Activated T-helper 17 cell treated with anti-CD3 and anti-CD28 coated beads, Interleukin-2, amount 50 U/mL, for 72 hours (primary cell): ENCODE results near the gene CHMP1A. TPM values are rescaled to one million over a fixed set of nuclear protein-coding genes. Genes with fewer than 3 reads are reported as not detected.
"Not testable (repeated sequence)": the region's sequence is repeated elsewhere in the genome, so short reads cannot be mapped to it uniquely, and the experiment has no call there.

Experiments used
- ATAC-seq: fragments of 150-1000 bp; cut with Tn5 transposase; replicated peaks from 2 replicates; pipeline ENCODE4 v1.10.0; 2021; ENCODE audit warnings: mild to moderate bottlenecking, moderate library complexity
- H3K27ac Mint-ChIP-seq: one replicate; pipeline ENCODE4 v1.8.0; 2022; ENCODE audit warnings: mixed read lengths
- H3K27me3 Mint-ChIP-seq: one replicate; pipeline ENCODE4 v1.8.0; 2022; ENCODE audit warnings: mixed read lengths
- H3K36me3 Mint-ChIP-seq: one replicate; pipeline ENCODE4 v1.8.0; 2022; ENCODE audit warnings: low read depth, mild to moderate bottlenecking, mixed read lengths
- H3K4me1 Mint-ChIP-seq: one replicate; pipeline ENCODE4 v1.8.0; 2022; ENCODE audit warnings: mixed read lengths
- H3K4me3 Mint-ChIP-seq: one replicate; pipeline ENCODE4 v1.8.0; 2022; ENCODE audit warnings: mild to moderate bottlenecking, mixed read lengths
- H3K9me3 Mint-ChIP-seq: one replicate; pipeline ENCODE4 v1.8.0; 2022; ENCODE audit warnings: mixed read lengths
- total RNA-seq, 2 donors: library from RNA; stranded (reverse); gene quantifications; one replicate each; pipeline ENCODE4 v1.2.3, GENCODE V29; 2022

Gene CHMP1A
- total RNA-seq, 2 donors from 2014 or later, result 63.8 to 95.6 TPM

DNA sequence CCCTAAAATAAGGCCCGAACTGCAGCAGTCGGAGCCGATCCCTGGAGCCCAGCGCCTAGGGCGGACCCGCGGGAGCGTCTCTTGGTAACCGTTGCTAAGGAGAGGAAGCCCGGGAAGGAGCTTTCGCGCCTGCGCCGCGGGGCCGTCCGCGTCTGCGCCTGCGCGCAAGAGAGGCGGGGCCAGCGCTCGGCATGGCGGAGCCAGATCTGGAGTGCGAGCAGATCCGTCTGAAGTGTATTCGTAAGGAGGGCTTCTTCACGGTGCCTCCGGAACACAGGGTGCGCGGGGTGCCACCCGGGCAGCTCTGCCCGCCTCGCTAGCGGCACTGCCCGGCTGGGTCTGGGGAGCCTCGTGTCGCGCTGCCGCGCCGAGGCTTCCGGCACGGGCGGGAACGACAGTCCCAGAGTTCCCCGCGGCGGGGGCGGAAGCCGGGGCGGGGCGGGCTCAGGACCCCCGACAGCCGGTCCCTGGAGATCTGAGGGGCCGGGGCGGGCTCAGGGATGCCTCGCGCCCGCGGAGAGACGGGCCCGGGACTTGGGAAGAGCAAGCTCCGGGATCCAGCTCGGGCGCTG lies 29.1 kb upstream of the CHMP1A start, which contains the start of gene CDK10:
Gene CDK10, plus strand, starts transcription at position 170 of the 572 bp plus-strand sequence. Its CDS starts 22 bp downstream, at position 192.
- no peaks in the 10 kb centered on the region for H3K9me3 Mint-ChIP-seq
- peak within 1 kb of the TSS; percentile 88 for H3K27ac Mint-ChIP-seq
- peaks cover 11% of the 10 kb centered on the region for H3K4me1 Mint-ChIP-seq
- H3K27me3 Mint-ChIP-seq, result no peaks in the 10 kb centered on the region
- peak within 1 kb of the TSS; percentile 90 for H3K4me3 Mint-ChIP-seq
- peak; percentile 91 for ATAC-seq
- peaks cover 20% of the 10 kb centered on the region for H3K36me3 Mint-ChIP-seq

DNA sequence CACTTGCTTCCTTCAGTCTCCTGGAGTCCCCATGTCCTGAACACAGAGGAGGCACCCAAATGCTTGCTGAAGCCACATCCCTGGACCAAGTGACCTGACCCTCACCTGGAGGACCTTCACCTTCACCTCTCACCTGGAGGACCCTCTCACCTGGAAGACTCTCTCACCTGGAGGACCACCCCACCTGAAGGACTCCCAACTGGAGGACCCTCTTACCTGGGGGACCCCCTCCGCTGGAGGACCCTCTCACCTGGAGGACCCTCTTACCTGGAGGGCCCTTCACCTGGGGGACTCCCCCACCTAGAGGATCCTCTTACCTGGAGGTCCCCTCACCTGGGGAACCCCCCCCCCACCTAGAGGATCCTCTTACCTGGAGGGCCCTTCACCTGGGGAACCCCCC lies 28.4 kb upstream of the CHMP1A start:
- Mint-ChIP-seq H3K27me3 (no peaks in the 10 kb centered on the region), H3K4me1 (peaks cover 11% of the 10 kb centered on the region), H3K36me3 (peaks cover 16% of the 10 kb centered on the region), H3K9me3 (no peaks in the 10 kb centered on the region), H3K27ac (no peak overlapping the region), H3K4me3 (peak overlapping the region; percentile 90)
- ATAC-seq, result no peak

DNA sequence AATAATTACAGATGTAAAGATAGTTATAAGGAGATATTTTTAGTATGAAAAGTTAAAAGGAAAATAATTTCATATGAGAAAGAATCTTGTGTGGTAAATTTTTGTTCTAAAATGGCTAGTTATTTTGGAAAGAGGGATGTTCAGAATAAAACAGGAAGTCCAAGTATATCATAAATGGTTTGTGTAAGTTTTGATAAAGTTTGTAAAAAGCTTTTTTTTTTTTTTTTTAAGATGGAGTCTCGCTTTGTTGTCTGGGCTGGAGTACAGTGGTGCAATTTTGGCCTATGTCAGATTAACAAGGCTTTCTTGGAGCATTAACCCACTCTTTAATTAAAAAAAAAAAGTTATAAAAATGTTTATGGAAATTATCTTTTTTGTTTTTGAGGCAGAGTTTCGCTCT lies 20.8 kb upstream of the CHMP1A start:
- H3K4me1 Mint-ChIP-seq, result no peaks in the 10 kb centered on the region
- H3K36me3 Mint-ChIP-seq, result no peaks in the 10 kb centered on the region
- no peaks in the 10 kb centered on the region for H3K27me3 Mint-ChIP-seq
- H3K9me3 Mint-ChIP-seq, result no peaks in the 10 kb centered on the region
- no peak overlapping the region for H3K27ac Mint-ChIP-seq
- ATAC-seq, result no peak
- H3K4me3 Mint-ChIP-seq, result no peak overlapping the region

DNA sequence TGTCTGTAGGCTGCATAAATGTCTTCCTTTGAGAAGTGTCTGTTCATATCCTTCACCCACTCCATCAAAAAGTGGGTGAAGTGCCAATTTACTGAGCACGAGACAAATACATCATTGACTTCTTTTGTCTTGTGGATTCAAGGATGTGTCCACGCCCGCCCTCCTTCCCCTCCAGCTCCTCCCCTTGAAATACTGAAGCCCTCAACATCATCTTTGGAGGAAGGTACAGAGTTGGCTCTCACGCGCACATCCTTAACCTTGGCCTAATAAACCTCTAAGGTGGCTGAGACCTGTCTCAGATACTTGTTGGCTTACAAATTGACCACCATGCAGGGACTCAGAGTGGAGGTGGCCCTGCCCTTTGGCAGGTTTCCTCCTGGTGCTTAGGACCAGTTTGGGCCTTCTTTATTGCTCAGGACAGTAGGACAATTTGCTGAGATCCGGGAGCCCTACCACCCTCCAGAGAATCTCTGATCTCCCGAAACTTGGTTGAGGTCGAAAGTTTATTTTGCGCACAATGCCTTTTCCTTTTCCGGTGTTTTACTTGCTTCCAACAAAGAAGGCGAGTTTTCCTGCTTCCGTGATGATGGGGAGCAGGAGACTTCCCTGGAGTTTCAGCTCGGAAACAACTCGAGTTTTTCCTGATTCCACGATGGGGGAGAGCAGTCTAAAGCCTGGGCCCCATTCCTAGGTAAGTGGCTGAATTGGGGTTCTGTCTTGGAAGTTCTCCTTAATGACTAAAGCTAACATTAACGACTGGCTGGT lies 14.9 kb upstream of the CHMP1A start:
- Mint-ChIP-seq H3K27me3 (no peaks in the 10 kb centered on the region), H3K4me1 (no peaks in the 10 kb centered on the region), H3K36me3 (no peaks in the 10 kb centered on the region), H3K9me3 (no peaks in the 10 kb centered on the region), H3K4me3 (no peak overlapping the region), H3K27ac (no peak overlapping the region)
- no peak for ATAC-seq

DNA sequence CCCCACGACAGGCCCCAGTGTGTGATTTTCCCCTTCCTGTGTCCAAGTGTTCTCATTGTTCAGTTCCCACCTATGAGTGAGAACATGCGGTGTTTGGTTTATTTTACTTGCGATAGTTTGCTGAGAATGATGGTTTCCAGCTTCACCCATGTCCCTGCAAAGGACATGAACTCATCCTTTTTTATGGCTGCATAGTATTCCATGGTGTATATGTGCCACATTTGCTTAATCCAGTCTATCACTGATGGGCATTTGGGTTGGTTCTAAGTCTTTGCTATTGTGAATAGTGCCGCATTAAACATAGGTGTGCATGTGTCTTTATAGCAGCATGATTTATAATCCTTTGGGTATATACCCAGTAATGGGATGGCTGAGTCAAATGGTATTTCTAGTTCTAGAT lies 14.1 kb upstream of the CHMP1A start:
- not testable (repeated sequence) for H3K4me1 Mint-ChIP-seq, ATAC-seq, H3K27ac Mint-ChIP-seq, H3K27me3 Mint-ChIP-seq, H3K9me3 Mint-ChIP-seq, H3K4me3 Mint-ChIP-seq, H3K36me3 Mint-ChIP-seq

DNA sequence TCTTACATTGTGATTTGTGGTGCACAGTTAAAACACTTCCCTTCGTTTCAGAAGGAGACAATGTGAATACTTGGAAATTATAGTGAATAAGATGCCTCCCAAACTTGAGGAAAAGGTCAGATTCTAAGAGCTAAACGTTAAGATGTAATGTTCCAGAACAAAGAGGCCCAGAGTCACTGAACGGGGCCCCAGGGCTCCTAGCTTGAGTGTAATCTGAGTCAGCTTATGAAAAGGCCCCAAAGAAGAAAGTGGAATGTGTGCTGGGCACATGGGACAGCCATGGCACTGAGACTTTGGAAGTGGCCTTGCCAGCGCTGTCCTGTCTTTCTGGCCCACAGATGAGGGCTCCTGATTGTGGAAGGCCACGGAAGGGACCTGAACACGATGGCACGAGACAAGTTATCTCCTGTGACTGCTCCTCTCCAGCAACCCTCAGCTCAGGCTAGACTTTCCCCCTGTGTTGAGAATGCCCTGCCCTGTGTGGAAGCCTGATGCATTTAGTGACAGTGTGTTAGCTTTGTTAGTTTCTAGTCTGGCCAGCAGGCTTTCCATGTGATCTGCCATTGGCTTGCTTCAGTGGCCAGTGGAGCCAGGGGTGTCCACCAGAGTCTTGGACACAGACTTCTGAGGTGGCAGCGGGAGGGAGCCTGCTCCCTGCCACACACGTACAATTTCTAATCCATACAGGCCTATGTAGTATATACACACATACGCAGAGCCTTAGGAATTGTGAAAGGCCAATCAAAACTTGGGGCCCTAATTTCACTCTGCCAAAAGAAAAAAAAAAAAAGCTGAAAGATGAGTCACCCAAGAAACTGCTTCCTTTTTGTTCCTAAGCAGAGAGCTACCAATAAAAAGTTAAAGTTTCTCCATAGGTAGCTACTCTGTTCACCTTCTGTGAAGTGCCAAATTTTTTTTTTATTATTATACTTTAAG lies 13.3 kb upstream of the CHMP1A start:
- no peaks in the 10 kb centered on the region for H3K27me3 Mint-ChIP-seq

DNA sequence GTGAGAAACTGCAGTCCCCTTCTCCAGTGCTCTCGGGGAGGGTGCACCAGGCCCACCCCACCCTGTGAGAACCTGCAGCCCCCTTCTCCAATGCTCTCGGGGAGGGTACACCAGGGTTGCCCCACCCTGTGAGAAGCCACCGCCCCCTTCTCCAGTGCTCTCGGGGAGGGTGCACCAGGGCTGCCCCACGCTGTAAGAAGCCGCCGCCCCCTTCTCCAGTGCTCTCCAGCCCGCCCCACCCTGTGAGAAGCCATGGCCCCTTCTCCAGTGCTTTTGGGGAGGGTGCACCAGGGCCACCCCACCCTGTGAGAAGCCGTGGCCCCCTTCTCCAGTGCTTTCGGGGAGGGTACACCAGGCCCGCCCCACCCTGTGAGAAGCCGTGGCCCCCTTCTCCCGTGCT lies 12.2 kb upstream of the CHMP1A start:
- Mint-ChIP-seq H3K36me3 (no peaks in the 10 kb centered on the region), H3K4me1 (no peaks in the 10 kb centered on the region), H3K27ac (no peak overlapping the region)

More for the DNA sequence above, 13.3 kb upstream of the CHMP1A start:
- no peaks in the 10 kb centered on the region for H3K36me3 Mint-ChIP-seq
- no peak overlapping the region for H3K4me3 Mint-ChIP-seq
- H3K27ac Mint-ChIP-seq, result no peak overlapping the region
- H3K4me1 Mint-ChIP-seq, result no peaks in the 10 kb centered on the region
- ATAC-seq, result no peak
- no peaks in the 10 kb centered on the region for H3K9me3 Mint-ChIP-seq

DNA sequence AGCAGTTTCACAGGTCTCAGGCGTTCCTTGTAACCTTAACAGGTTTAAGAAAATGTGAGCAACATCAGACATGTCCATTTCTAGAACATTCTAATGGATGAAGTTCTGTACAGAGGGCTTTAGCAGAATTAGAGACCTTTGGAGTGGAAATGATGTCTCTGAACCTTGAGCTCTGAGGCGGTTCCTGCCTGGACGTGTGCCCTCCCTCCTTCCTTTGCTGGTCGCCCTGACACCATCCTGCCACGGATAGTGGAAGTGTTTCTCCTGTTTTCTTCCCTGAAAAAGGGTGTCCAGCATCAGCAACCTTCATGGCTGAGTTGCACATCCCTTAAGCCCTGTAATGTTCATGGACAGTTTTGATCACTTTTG lies 11.3 kb upstream of the CHMP1A start:
- Mint-ChIP-seq H3K36me3 (peaks cover 6% of the 10 kb centered on the region), H3K4me1 (no peaks in the 10 kb centered on the region), H3K9me3 (no peaks in the 10 kb centered on the region), H3K27me3 (no peaks in the 10 kb centered on the region), H3K4me3 (no peak overlapping the region), H3K27ac (no peak overlapping the region)
- ATAC-seq, result no peak

More for the DNA sequence above, 12.2 kb upstream of the CHMP1A start:
- Mint-ChIP-seq H3K4me3 (no peak overlapping the region), H3K9me3 (no peaks in the 10 kb centered on the region), H3K27me3 (no peaks in the 10 kb centered on the region)
- no peak for ATAC-seq

DNA sequence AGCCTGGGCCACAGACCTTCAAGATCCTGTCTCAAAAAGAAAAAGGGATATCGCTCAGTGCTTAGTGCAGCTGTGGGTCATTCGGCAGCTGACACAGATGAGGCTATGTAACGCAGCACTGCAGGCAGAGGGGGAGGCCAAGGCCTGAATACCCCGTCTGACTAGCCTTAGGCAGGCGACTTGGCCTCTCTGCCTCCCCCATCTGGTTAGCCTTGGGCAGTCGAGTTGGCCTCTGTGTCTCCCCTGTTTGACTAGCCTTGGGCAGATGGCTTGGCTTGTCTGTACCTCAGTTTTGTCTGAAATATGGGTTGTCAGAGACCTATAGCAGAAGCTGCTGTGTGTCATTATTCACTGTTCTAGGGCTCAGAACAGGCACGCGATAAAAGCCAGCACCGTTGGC lies 10.1 kb upstream of the CHMP1A start:
- H3K9me3 Mint-ChIP-seq, result no peaks in the 10 kb centered on the region

DNA sequence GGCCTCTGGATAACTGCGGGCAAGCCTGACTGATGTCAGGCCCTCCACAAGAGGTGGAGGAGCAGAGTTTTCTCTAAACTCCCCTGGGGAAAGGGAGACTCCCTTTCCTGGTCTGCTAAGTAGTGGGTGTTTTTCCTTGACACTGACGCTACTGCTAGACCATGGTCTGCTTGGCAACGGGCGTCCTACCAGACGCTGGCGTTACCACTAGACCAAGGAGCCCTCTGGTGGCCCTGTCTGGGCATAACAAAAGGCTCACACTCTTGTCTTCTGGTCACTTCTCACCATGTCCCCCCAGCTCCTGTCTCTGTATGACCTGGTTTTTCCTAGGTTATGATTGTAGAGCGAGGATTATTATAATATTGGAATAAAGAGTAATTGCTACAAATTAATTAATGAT lies 9.5 kb upstream of the CHMP1A start:
- not testable (repeated sequence) for H3K27ac Mint-ChIP-seq, H3K9me3 Mint-ChIP-seq, H3K4me3 Mint-ChIP-seq, H3K4me1 Mint-ChIP-seq, H3K27me3 Mint-ChIP-seq, ATAC-seq
- peaks cover 23% of the 10 kb centered on the region for H3K36me3 Mint-ChIP-seq

More for the DNA sequence above, 10.1 kb upstream of the CHMP1A start:
- no peak for ATAC-seq
- Mint-ChIP-seq H3K36me3 (peaks cover 17% of the 10 kb centered on the region), H3K27ac (no peak overlapping the region), H3K4me1 (no peaks in the 10 kb centered on the region), H3K27me3 (no peaks in the 10 kb centered on the region), H3K4me3 (no peak overlapping the region)

DNA sequence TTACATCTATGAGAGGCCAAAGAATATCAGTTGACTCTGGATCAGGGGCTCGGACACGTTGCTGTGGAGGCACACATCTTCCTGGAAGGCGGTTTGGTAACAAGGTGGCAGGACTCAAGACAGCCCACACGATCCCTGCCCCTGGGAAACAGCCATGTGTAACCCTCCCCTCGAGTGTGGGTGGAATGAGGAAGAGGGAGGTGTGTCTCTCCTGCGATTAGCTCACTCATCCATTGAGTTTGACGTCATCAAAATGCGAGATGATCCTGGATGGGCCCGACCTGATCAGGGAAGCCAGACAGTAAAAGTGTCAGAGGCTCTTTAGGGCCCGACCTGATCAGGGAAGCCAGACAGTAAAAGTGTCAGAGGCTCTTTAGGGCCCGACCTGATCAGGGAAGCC lies 6.7 kb upstream of the CHMP1A start:
- H3K4me3 Mint-ChIP-seq, H3K27me3 Mint-ChIP-seq, H3K4me1 Mint-ChIP-seq, H3K9me3 Mint-ChIP-seq, ATAC-seq, H3K27ac Mint-ChIP-seq: not testable (repeated sequence)
- peaks cover 48% of the 10 kb centered on the region for H3K36me3 Mint-ChIP-seq

DNA sequence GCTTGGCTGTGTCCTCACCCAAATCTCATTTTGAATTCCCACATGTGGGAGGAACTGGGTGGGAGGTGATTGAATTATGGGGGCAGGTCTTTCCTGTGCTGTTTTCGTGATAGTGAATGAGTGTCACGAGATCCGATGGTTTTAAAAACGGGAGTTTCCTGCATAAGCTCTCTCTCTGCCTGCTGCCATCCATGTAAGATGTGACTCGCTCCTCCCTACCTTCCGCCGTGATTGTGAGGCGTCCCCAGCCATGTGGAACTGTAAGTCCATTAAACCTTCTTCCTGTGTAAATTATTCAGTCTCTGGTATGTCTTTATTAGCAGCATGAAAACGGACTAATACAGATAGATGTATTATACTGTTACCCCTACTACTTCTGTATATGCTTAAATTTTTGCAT lies 3.7 kb upstream of the CHMP1A start:
- Mint-ChIP-seq H3K27ac (no peak overlapping the region), H3K27me3 (no peaks in the 10 kb centered on the region), H3K4me1 (peaks cover 6% of the 10 kb centered on the region), H3K4me3 (no peak overlapping the region), H3K36me3 (peaks cover 62% of the 10 kb centered on the region), H3K9me3 (no peaks in the 10 kb centered on the region)
- no peak for ATAC-seq

DNA sequence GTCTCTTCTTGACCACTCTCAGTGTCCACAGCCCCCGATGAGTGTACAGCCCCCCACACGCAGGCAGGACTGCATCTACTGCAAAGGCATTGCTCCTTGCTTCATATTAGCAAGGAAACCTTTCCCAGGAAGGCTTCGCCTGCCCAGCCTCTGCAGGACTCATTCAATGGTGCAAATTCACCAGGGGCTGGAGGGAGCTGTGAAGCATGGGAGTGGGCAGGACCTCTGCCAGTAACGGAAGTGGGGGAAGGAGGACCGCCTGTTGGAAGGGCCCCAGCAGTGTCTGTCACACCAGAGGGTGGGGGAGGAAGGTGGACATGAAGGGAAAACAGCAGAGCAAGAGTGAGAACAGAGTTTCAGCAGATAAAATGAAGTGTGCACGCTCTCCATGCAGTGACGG lies 2.6 kb upstream of the CHMP1A start:
- Mint-ChIP-seq H3K4me1 (peaks cover 6% of the 10 kb centered on the region), H3K4me3 (peak overlapping the region; percentile 94), H3K36me3 (peaks cover 72% of the 10 kb centered on the region), H3K27ac (no peak overlapping the region), H3K27me3 (no peaks in the 10 kb centered on the region), H3K9me3 (no peaks in the 10 kb centered on the region)
- no peak for ATAC-seq

DNA sequence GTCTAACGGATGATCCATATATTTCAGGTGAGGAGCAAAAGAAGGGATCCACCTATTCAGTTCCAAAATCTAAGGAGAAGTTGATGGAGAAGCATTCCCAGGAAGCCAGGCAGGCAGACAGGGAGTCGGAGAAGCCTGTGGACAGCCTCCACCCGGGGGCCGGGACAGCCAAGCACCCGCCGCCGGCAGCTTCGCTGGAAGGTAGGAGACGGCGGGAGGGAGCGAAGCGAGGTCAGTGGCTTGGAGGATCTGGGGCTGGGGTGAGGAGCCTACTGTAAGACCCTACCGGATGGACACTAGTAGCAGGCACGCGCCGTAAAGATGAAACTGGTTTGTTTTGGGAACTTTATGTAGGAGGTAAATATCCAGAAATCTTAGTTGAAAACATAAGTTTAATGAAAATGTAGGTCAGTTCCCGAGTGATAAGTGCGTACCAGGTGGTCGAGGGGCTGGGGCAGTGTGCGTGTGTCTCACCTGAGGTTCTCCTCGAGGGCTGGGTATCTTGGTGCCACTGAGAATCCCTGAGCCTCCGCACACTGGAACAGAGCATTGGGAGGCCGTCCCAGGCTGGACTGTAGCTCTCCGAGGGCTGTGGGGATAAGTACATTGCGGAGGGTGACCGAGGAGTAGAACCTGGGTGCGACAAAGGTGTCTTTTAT lies 842 bp upstream of the CHMP1A start:
- Mint-ChIP-seq H3K27ac (peak overlapping the region; percentile 93), H3K36me3 (peaks cover 75% of the 10 kb centered on the region), H3K4me1 (peaks cover 6% of the 10 kb centered on the region), H3K27me3 (no peaks in the 10 kb centered on the region), H3K9me3 (no peaks in the 10 kb centered on the region), H3K4me3 (peak overlapping the region; percentile 94)
- peak; percentile 30 for ATAC-seq
